ENCODE results near the gene AGXT.

DNA sequence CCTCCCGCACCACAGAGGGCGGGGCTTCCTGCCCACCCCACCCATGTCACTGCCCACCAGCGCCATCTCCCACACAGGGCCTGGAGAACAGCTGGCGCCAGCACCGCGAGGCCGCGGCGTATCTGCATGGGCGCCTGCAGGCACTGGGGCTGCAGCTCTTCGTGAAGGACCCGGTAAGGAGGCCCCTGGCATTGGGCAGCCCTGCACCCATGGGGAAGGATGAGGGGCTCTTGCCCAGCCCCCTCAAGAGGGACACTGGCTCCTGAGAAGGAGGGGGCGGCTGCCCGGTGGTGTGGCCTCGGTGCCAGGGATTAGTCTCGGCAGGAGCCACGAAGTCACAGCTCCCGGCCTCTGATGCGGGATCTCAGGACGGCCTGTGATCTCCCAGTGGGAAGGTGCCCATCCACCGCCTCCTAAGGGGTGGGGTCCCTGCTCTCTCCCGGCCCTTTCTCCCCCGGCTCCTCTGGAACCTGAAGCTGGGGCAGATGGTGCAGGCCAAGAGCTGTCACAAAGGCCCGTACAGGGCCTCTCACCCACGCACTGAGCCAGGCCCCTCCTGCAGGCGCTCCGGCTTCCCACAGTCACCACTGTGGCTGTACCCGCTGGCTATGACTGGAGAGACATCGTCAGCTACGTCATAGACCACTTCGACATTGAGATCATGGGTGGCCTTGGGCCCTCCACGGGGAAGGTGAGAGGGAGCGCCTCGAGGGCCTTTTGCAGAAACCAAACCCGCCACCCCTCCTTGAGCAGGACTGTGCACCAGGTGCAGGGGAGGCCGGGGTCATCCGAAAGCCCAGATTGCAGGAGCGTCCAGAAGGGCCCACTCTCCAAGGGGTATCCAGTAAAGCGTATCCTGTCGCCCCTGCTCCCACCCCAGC lies 9.1 kb downstream of the AGXT start:
- TF ChIP-seq, protein P1, sequence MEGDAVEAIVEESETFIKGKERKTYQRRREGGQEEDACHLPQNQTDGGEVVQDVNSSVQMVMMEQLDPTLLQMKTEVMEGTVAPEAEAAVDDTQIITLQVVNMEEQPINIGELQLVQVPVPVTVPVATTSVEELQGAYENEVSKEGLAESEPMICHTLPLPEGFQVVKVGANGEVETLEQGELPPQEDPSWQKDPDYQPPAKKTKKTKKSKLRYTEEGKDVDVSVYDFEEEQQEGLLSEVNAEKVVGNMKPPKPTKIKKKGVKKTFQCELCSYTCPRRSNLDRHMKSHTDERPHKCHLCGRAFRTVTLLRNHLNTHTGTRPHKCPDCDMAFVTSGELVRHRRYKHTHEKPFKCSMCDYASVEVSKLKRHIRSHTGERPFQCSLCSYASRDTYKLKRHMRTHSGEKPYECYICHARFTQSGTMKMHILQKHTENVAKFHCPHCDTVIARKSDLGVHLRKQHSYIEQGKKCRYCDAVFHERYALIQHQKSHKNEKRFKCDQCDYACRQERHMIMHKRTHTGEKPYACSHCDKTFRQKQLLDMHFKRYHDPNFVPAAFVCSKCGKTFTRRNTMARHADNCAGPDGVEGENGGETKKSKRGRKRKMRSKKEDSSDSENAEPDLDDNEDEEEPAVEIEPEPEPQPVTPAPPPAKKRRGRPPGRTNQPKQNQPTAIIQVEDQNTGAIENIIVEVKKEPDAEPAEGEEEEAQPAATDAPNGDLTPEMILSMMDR (conservative IDR thresholded peaks at IDR 0.05): no peak
- TF ChIP-seq ZFX (IDR thresholded peaks at IDR 0.05): no peak

All from C4-2B (cell line).